GM23338 (cell line): ENCODE measurements around the gene BTG3. TPM values are rescaled to one million over a fixed set of nuclear protein-coding genes. Genes with fewer than 3 reads are reported as not detected.

ENCODE experiments used
- ATAC-seq: fragments of 200-7000 bp; cut with Tn5 transposase; 3 replicates; pipeline ENCODE4 v1.9.1; 2020
- DNase-seq: peaks from one replicate; pipeline ENCODE4 v3.0.0-alpha.2; 2015; ENCODE audit warnings: low spot score
- H2AFZ ChIP-seq: fragments of 200-600 bp; sonication (generic); 2 replicates; pipeline ENCODE4 v1.8.0; 2016; ENCODE audit warnings: antibody characterized with exemption, mild to moderate bottlenecking, moderate library complexity
- H3F3A ChIP-seq: fragments of 200-600 bp; sonication (generic); replicated peaks from 2 replicates; pipeline ENCODE4 v1.8.0; 2017; ENCODE audit warnings: antibody characterized with exemption, mixed run types, low read depth
- H3K27ac ChIP-seq: fragments of 200-600 bp; sonication (generic); 2 replicates; pipeline ENCODE4 v1.6.1; 2016; ENCODE audit warnings: low read depth
- H3K27me3 ChIP-seq: fragments of 200-600 bp; sonication (generic); 2 replicates; pipeline ENCODE4 v1.8.0; 2016; ENCODE audit warnings: mild to moderate bottlenecking, mixed run types, moderate library complexity; ENCODE audit not compliant: insufficient read depth
- H3K36me3 ChIP-seq: fragments of 200-600 bp; sonication (generic); 2 replicates; pipeline ENCODE4 v1.8.0; 2016; ENCODE audit warnings: mild to moderate bottlenecking; ENCODE audit not compliant: insufficient read depth
- H3K4me1 ChIP-seq: fragments of 200-600 bp; sonication (generic); 2 replicates; pipeline ENCODE4 v1.8.0; 2016; ENCODE audit warnings: mild to moderate bottlenecking, moderate library complexity; ENCODE audit not compliant: insufficient read depth
- H3K4me2 ChIP-seq: fragments of 200-600 bp; sonication (generic); 2 replicates; pipeline ENCODE4 v1.7.1; 2017; ENCODE audit warnings: mixed run types
- H3K4me3 ChIP-seq: fragments of 200-600 bp; sonication (generic); 2 replicates; pipeline ENCODE4 v1.6.1; 2016; ENCODE audit warnings: mixed run types
- H3K79me2 ChIP-seq: fragments of 200-600 bp; sonication (generic); replicated peaks from 2 replicates; pipeline ENCODE4 v1.8.0; 2017; ENCODE audit warnings: mild to moderate bottlenecking; ENCODE audit not compliant: insufficient read depth
- H3K9me2 ChIP-seq: fragments of 200-600 bp; sonication (generic); 2 replicates; pipeline ENCODE4 v1.8.0; 2017; ENCODE audit not compliant: insufficient read depth
- H4K20me1 ChIP-seq: fragments of 200-600 bp; sonication (generic); replicated peaks from 2 replicates; pipeline ENCODE4 v1.8.0; 2017; ENCODE audit warnings: mild to moderate bottlenecking; ENCODE audit not compliant: insufficient read depth
- H3K27ac Mint-ChIP-seq: 2 replicates; pipeline ENCODE4 v1.8.0; 2020; ENCODE audit warnings: inconsistent platforms, mild to moderate bottlenecking, moderate library complexity, mixed read lengths
- H3K27me3 Mint-ChIP-seq: 3 replicates; pipeline ENCODE4 v1.8.0; 2022; ENCODE audit warnings: low read depth, mild to moderate bottlenecking, moderate library complexity, mixed read lengths, inconsistent platforms; ENCODE audit not compliant: insufficient read depth, poor library complexity
- H3K36me3 Mint-ChIP-seq: 3 replicates; pipeline ENCODE4 v1.8.0; 2021; ENCODE audit warnings: low read depth, mild to moderate bottlenecking, inconsistent platforms, moderate library complexity, mixed read lengths
- H3K4me1 Mint-ChIP-seq: 3 replicates; pipeline ENCODE4 v1.8.0; 2020; ENCODE audit warnings: mild to moderate bottlenecking, inconsistent platforms, mixed read lengths
- H3K4me3 Mint-ChIP-seq: 3 replicates; pipeline ENCODE4 v1.8.0; 2021; ENCODE audit warnings: moderate library complexity, mild to moderate bottlenecking, inconsistent platforms, mixed read lengths
- H3K9me3 Mint-ChIP-seq: 3 replicates; pipeline ENCODE4 v1.8.0; 2020; ENCODE audit warnings: moderate library complexity, mild to moderate bottlenecking, inconsistent platforms, mixed read lengths
- CREB1 ChIP-seq: fragments of 250-450 bp; sonication (Bioruptor Pico); IDR thresholded peaks from 2 replicates; pipeline ENCODE4 v1.5.0; 2020; ENCODE audit warnings: low read depth, mild to moderate bottlenecking, moderate library complexity
- CTCF ChIP-seq, 2 experiments: fragments of 200-600 bp in 1 of 2; sonication (generic) in 1 of 2; conservative IDR thresholded peaks; 2 replicates each; pipeline versions ENCODE4 v1.5.1 to v1.6.1; 2016 to 2017; ENCODE audit warnings: antibody characterized with exemption in 2 of 2, low read depth in 2 of 2, mild to moderate bottlenecking in 2 of 2, moderate library complexity in 1 of 2
- EZH2 ChIP-seq: fragments of 200-600 bp; sonication (generic); IDR thresholded peaks from one replicate; pipeline ENCODE4 v1.8.0; 2017; ENCODE audit warnings: antibody characterized with exemption, mild to moderate bottlenecking, low read depth; ENCODE audit not compliant: unreplicated experiment
- EZH2phosphoT487 ChIP-seq: fragments of 200-600 bp; sonication (generic); IDR thresholded peaks from one replicate; pipeline ENCODE4 v1.8.1; 2018; ENCODE audit warnings: antibody characterized with exemption; ENCODE audit not compliant: unreplicated experiment
- JUNB ChIP-seq: IDR thresholded peaks from one replicate; pipeline ENCODE4 v1.6.1; 2016; ENCODE audit warnings: antibody characterized with exemption; ENCODE audit not compliant: unreplicated experiment
- NANOG ChIP-seq: IDR thresholded peaks from 2 replicates; pipeline ENCODE4 v1.6.1; 2016; ENCODE audit warnings: antibody characterized with exemption, borderline replicate concordance
- STAT1 ChIP-seq: IDR thresholded peaks from one replicate; pipeline ENCODE4 v1.6.1; 2016; ENCODE audit warnings: antibody characterized with exemption; ENCODE audit not compliant: unreplicated experiment
- ZNF114 ChIP-seq: fragments of 250-450 bp; sonication (Bioruptor Pico); IDR thresholded peaks from 2 replicates; pipeline ENCODE4 v1.5.0; 2020; ENCODE audit warnings: mild to moderate bottlenecking, moderate library complexity
- ZNF331 ChIP-seq: fragments of 250-450 bp; sonication (Bioruptor Pico); IDR thresholded peaks from 2 replicates; pipeline ENCODE4 v1.5.0; 2020; ENCODE audit warnings: low read depth, mild to moderate bottlenecking, moderate library complexity
- ZNF462 ChIP-seq: fragments of 250-450 bp; sonication (Bioruptor Pico); IDR thresholded peaks from 2 replicates; pipeline ENCODE4 v1.5.0; 2020; ENCODE audit warnings: mild to moderate bottlenecking, moderate library complexity
- polyA plus RNA-seq: library from polyadenylated mRNA; unstranded; fragments of >200 nt; fragmentation: Nextera tagmentation; extraction: Ambion mirVana; gene quantifications from 2 replicates; pipeline ENCODE4 v1.2.1, GENCODE V29; 2016
- total RNA-seq: library from RNA; depleted of rRNA; stranded (reverse); fragments of >200 nt; shearing (Covaris generic); gene quantifications from 2 replicates; pipeline ENCODE4 v1.2.3, GENCODE V29; 2014

Gene BTG3
- total and polyA plus RNA-seq, 2 experiments from 2014 or later, result 24.0 to 43.8 TPM

GRCh38 chr21:17658931-17659330, 46.2 kb upstream of the BTG3 start (continued):
- TF ChIP-seq ZNF462 (CRISPR knock-in tag) (no peak), STAT1 (no peak), JUNB (no peak), ZNF331 (CRISPR knock-in tag) (no peak), CREB1 (CRISPR knock-in tag) (no peak)

DNA sequence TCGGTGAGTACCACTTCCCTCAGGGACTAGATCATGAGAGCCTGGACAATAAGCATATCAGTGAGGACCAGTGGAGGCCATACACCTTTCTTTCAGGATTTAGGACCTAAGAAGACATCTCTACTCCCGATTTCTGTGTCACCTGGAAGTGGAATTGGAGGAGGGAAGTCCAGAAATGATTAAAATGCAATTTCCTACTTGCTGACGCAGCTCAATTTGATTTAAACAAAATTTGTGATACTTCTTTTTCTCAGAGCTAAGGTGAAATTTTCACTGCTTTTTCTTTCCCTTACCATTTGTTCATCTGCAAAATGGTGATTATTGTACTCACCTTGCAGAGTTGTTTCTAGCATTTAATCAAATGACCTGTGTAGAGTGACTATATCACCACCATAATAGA, 38.8 kb upstream of the BTG3 start:
- Histone ChIP-seq H3K27me3 (no peaks in the 10 kb centered on the region), H3K4me3 (no peak overlapping the region), H3K4me1 (no peaks in the 10 kb centered on the region), H3K9me2 (no peaks in the 10 kb centered on the region), H4K20me1 (no peaks in the 10 kb centered on the region), H3F3A (no peaks in the 10 kb centered on the region), H3K4me2 (no peak overlapping the region), H2AFZ (no peak overlapping the region), H3K36me3 (no peaks in the 10 kb centered on the region), H3K79me2 (no peaks in the 10 kb centered on the region), H3K27ac (no peak overlapping the region)
- ATAC-seq (no peak), DNase-seq (no peak)
- H3K4me3 Mint-ChIP-seq, result no peak overlapping the region
- H3K4me1 Mint-ChIP-seq, result no peaks in the 10 kb centered on the region
- no peaks in the 10 kb centered on the region for H3K27me3 Mint-ChIP-seq
- H3K9me3 Mint-ChIP-seq, result peaks cover 13% of the 10 kb centered on the region; the same call in 1 of the 3 replicates
- H3K27ac Mint-ChIP-seq, result no peak overlapping the region
- no peaks in the 10 kb centered on the region for H3K36me3 Mint-ChIP-seq
- no peak for TF ChIP-seq NANOG
- no peak for TF ChIP-seq STAT1
- no peak for TF ChIP-seq EZH2
- no peak for TF ChIP-seq ZNF331 (CRISPR knock-in tag)
- no peak for TF ChIP-seq JUNB
- TF ChIP-seq ZNF114 (CRISPR knock-in tag), result no peak
- TF ChIP-seq EZH2phosphoT487, result no peak
- no peak for TF ChIP-seq CTCF (conservative IDR thresholded peaks at IDR 0.05; ENCODE audit: low read depth in 2 of 2)
- no peak for TF ChIP-seq CREB1 (CRISPR knock-in tag)
